Head of caudate nucleus (tissue), 42 donors: ENCODE measurements around the gene THSD4.
"Not testable (repeated sequence)": the region's sequence is repeated elsewhere in the genome, so short reads cannot be mapped to it uniquely, and the experiment has no call there.

Experiments used
- DNase-seq, 42 donors: peaks; one replicate each; pipeline versions ENCODE4 v3.0.0 to v3.0.0-alpha.2; 2020 to 2021; ENCODE audit warnings: mixed read lengths in 7 of 42
- intact Hi-C: fragments of 100-400 bp; cut with DNase I; formaldehyde crosslinking; loops from one replicate; pipeline ENCODE4 v1.15.0; 2022

Gene THSD4

DNA sequence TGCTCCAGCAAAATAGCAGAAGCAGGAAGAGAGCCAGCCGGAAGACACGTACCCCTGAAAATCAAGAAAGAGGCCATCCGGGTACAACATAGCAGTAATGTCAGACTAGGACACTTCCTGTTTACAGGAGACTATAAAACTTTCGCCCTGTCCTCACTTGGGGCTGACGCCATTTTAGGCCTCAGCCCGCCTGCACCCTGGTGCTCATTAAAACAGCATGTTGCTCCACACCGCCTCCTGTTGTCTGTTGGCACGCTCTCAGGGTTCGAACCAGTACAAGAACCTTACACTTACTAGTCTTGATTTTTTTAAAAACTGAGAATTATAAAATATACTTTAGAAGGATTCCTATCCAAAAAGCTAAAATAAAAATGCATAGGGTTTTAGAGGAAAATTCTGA, 535.3 kb downstream of the THSD4 start:
- intact Hi-C loops, result loop anchor here (5.0 kb wide), 1 partner anchor 198 kb away; no protein-coding TSS in a partner anchor
- no peak for DNase-seq

DNA sequence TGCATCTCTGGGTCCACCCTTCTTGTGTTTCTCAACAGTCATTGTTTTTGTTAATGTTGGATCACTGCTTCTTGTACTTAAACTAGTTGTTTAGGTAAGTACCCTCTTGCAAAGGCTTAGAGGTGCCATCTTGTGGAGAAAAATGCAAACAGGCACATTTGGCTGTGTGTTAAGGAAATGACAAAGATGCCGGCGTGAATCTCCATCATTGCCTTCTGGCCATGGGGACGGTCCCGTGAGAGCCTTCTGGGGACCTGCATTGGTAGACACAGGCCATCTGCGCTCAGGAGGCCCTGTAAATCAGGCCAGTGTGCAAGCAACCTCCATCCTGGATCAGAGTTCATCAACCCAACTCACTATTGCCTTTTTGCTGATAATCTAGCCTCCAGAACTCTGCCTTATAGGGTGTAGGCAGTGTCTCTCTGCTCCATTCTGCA, 536.5 kb downstream of the THSD4 start:
- intact Hi-C loops, result loop anchor here (5.0 kb wide), 1 partner anchor 199 kb away; no protein-coding TSS in a partner anchor
- peak in 25 of 42 donors; percentile 10 to 77 (median 41) for DNase-seq

DNA sequence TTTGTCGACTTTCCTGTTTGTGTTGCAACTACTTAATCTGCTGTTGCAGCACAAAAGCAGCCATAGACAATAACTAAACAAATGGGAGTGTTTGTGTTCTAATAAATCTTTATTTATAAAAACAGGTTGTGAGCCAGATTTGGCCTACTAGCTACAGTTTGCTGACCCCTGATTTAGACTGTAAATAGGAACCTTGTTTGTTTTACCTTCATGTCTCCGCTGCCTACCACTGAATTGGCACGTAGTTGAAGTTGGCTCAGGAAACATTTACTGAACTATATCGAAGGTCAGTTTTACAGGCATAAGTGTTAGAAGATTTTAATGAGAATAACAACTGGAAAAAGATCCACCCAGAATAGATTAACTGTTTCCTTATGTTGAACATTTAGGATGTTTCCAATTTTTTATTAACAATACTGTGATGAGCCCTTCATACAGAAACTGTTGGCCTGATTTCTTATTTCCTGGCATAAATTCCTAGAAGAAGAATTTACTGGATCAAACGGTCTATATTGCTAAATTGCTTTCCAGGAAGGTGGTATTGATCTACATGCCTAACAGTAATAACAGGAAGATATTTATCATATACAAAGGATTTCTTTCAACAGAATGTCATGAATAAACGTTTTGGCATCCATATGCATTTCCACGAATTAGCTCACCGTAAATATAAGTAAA, 538.9 kb downstream of the THSD4 start:
- no peak for DNase-seq
- intact Hi-C loops, result loop anchor here (5.0 kb wide), 1 partner anchor 202 kb away; no protein-coding TSS in a partner anchor

DNA sequence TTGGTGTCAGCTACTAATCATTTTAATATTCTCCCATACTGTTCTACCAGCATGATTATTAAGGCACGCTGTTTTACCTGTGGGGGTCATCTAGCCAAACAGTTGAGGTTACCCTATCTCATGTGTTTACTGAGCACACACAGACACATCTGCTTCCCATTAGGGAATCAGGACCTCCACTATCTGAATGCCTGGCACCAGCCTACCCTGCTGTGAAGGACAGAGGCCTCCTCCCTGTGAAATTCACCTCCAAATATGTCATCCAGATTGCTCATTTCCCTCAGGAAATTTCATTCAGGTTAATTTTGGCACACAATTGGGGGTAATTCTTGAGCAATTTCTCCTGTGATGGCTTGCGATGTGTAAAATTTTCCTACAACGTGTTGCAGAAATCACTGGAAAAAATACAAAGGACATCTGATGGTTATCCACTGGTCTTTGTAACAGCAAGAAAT, 539.5 kb downstream of the THSD4 start:
- intact Hi-C loops, result loop anchor here (5.0 kb wide), 1 partner anchor 202 kb away; no protein-coding TSS in a partner anchor
- DNase-seq, result no peak

DNA sequence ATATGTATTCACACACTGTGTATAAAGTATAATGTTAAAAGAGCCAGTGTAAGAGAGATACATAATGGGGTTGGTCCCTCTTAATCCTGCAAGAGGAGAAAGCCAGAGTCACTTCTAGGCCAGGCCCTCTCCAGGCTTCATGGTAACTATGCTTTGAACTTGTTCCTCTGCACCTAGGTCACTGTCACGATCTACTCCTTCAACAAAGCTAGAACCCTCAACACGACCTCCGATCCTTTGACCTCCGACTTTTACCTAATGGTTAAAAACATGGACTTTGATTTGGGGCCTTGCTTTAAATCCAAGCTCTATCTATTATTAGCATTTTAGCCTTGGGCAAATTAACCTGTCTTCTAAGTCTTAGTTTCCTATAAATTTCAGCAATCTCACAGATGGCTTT, 541.2 kb downstream of the THSD4 start:
- DNase-seq, result no peak
- intact Hi-C loops, result no loop called here

DNA sequence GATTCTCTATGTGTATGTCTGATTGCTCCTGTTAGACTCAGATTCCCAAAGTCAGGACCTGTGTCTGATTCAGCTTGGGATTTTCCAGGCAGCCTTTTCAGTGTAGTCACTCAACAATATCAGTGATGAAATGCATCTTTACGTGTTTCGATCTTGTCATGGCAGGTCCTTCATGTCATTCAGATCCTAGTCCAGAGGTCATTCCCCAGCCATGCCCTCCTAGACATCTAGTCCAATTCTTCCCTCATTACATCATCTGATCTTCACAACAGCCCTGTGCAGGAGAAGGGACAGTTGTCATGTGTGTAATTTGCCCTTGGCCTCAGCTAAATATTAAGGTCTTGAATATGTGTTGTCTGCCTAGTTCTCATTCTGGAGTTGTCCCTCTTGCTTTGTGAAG, 541.9 kb downstream of the THSD4 start:
- intact Hi-C loops, result no loop called here
- no peak for DNase-seq

DNA sequence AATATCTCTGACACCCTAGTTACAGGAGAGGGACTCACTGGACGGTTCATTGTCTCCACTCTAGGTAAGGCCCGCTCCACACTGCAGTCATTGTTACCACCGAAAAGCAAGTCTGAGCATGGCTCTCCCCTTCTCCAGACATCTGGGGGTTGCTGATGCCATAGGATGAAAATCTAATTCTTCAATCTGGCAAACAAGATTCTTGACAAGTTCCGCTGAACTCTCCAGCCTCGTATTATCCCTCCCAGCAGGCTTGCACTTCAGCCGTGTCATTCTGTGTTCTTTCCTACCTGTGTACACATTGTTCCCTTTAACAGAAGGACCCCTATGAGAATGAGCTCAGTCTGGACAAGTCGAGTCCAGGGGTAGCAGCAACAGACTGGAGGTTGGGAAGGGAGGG, 542.8 kb downstream of the THSD4 start:
- intact Hi-C loops, result no loop called here
- no peak for DNase-seq

DNA sequence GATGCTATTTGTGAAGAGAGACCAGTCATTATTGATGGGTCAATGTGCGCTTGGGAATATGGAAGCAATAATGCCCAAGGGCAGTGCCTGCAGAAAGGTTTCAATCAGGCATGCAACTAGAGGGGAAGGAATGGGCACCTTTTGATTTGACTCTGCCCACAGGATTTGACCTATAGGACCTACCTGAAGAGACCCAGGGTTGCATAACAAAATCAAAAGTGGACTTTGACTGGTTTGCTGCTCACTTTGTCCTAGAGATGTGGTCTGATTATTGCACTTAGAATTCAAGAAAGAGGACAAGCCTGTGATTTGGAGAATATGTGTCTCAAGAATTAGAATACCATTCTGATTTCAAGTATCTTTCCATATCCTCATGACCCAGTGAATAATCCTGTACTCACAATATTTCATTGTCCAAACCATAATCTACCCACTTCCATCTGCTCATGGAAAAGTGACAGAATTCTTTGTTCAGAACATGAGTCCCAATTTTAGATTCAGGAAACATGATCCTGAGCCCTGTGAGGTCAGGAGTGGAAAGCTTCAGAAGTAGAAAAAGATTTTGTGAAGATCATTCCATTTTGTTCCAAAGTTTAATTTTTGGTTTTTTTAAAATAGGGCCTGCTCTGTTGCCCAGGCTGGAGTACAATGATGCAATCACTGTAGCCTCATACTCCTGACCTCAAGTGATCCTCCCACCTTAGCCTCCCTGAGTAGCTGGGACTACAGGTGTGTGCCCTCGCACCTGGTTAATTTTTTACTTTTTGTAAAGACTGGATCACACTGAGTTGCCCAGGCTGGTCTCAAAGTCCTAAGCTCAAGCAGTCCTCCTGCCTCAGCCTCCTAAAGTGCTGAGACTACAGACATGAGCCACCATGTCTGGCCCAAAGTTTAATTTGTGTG, 543.8 kb downstream of the THSD4 start:
- intact Hi-C loops, result no loop called here

DNA sequence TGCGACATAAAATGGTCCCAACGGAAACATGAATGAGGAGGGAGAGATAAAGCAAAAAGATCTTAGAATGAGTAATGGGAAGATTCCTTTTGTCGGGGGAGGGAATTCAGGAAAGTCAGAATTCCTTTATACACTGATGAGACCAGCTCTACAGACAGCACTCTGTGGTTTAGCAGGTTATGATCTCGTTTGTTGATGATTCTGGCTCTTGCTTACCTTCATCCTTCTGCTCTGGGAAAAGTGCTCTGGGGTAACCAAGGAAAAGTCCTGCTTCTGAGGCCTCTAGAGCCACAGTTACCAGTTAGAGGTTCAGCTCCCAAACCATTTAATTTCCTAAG, 544.4 kb downstream of the THSD4 start:
- no peak for DNase-seq
- intact Hi-C loops, result no loop called here

More for the DNA sequence above, 543.8 kb downstream of the THSD4 start:
- DNase-seq, result no peak

DNA sequence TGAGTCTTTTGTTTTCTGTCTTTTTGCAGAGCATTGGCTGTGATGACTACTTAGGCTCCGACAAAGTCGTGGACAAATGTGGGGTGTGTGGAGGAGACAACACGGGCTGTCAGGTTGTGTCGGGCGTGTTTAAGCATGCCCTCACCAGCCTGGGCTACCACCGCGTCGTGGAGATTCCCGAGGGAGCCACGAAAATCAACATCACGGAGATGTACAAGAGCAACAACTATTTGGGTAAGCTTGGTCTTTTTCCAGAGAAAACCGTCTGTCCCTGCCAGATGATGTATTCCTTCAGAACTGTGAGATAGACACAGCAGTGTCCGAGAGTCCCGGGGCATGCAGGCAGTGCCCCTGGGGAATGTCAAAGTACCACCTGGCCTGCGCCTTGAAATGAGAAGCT, 545.2 kb downstream of the THSD4 start:
- intact Hi-C loops, result no loop called here

DNA sequence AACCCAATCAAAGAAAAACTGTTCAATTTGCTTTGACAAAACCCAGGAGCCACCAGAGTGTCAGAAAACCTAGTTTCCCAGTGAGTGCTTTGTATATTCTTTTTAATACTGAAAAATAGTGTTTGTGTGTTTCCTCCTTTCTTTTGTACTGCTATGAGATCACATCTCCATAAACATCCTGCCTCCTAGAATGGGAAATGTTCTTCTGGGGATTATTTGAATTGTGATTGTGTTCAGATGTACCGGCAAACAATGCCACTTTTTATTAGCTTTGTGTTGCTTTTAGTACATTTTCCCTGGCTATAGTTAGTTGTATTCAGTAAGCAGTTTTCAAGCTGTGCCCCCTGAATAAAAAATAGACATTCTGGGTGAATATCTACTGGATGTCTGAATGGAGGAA, 547.0 kb downstream of the THSD4 start:
- no peak for DNase-seq
- intact Hi-C loops, result no loop called here

More for the DNA sequence above, 545.2 kb downstream of the THSD4 start:
- no peak for DNase-seq

DNA sequence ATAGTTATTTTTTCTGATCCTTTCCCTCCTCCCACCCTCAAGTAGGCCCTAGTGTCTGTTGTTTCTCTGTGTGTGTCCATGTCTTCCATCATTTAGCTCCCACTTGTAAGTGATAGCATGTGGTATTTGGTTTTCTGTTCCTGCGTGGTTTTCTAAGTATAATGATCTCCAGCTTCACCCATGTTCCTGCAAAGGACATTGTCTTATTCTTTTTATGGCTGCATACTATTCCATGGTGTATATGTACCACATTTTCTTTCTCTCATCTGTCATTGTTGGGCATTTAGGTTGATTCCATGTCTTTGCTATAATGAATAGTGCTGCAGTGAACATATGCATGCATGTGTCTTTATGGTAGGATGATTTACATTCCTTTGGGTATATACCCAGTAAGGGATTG, 549.4 kb downstream of the THSD4 start:
- intact Hi-C loops, result no loop called here
- DNase-seq, result no peak

DNA sequence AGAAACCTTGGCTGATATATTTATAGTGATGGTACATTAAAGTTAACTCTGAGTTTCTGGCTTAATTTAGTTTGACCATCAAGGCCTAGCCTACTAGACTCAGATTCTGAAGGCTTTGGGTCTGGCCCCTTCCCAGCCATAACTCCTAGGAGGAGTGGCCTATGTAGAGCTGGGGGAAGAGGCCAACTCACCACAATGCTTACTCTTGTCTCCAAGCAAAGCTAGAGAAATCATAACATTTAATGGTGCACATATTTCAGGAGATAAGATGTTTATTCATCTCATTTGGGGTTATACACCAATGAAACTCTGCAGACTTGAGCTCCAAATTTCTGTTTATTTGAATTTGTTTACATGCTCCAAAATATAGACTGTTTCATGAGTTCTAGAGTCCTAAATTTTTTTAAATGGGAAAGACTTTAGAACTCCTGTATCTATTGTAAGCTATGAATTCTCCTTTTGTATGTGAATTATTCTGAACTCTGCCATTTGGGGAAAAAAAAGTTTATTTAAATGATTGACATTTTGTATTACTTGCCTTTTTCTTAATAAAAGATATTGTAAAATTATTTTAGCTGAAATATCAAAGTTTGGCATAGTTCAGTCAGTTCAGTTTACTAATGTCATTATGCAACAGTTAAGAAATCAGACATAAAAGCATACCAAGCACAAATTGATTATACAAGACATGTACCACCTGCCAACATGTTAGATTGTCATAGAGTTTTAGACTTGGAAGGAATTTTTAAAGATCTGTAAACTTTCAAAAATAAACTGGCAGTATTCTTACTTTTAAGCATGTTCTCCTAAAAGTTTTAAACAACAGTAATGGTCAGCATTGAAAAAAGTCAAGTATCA, 551.7 kb downstream of the THSD4 start:
- intact Hi-C loops, result no loop called here
- no peak for DNase-seq

DNA sequence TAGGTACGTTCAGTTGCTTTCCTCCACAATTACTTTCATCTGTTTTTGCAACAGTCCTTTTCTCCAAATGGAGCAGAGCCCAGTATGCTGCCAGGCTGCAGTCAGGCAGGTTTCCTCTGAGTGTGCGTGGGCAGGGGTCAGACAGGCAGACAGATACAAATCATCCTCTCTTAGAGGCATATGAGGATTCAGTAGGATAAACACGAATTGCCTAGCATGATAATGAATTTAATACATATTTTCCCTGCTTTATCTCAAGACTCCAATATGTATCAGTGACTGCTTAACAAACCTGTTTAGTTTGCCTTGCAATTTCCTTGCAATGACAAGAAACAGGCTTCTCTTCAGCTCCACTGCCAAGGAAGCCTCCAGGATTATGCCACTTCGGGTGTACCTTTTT, 554.4 kb downstream of the THSD4 start:
- intact Hi-C loops, result no loop called here
- no peak for DNase-seq

DNA sequence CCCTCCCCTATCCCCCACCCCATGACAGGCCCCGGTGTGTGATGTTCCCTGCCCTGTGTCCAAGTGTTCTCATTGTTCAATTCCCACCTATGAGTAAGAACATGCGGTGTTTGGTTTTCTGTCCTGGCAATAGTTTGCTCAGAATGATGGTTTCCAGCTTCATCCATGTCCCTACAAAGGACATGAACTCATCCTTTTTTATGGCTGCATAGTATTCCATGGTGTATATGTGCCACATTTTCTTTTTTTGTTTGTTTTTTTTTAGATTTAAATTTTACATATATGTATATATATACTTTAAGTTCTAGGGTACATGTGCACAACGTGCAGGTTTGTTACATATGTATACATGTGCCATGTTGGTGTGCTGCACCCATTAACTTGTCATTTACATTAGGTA, 555.0 kb downstream of the THSD4 start:
- DNase-seq, intact Hi-C loops: not testable (repeated sequence)

DNA sequence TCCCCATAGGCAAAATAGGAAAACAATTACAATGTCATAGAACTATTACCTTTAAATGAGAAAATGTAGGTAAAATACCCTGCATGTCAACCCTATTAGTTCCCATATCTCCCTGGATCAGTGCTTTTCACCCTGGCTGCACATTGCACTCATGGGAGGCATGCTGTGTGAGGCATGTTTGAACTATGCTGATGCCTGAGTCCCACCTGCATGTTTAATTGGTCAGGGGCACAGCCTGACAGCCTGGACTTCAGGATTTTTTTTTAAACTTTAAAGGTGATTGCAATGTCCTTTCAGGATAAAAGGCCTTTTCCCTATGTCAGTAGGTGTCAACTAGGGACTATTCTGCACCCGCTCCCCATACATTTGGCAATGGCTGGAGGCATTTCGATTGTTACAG, 559.1 kb downstream of the THSD4 start:
- no peak for DNase-seq
- intact Hi-C loops, result no loop called here

DNA sequence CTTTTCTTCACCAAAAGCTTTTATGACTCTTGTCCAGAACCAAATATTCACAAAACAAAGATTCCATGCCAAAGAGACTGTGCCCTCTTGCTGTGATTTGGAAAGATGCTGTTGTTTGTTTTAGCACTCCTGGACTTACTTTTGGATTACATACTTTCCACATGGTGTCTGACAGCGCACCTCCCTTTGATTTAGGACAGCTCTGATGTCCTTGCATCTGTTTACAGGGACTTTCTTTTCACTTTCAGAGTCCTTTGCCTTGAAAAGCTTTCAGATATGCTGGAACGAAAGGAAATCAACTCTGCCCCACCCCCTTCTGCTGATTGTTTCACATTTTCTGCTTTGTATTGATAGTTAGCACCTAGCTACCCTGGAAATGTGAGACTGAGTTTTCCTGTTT, 562.1 kb downstream of the THSD4 start:
- intact Hi-C loops, result no loop called here
- DNase-seq, result no peak

DNA sequence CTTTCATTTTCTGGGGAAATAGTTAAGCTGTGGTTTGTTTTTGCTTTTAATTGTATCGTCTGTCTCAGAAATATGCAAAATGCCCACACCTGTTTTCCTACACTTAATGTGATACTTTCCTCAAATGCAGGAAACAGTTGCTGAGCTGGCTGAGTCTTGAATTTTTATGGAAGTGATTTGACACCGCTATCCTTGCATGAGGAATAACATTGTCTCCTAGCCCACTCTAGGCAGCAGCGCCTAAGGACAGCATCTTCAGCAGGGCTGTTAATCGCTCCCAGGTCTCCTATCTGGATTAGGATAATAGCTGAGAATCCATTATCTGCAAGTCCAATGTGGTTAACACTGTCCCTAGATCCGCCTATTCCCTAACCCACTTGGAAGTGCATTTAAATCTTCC, 562.5 kb downstream of the THSD4 start:
- no peak for DNase-seq
- intact Hi-C loops, result no loop called here

DNA sequence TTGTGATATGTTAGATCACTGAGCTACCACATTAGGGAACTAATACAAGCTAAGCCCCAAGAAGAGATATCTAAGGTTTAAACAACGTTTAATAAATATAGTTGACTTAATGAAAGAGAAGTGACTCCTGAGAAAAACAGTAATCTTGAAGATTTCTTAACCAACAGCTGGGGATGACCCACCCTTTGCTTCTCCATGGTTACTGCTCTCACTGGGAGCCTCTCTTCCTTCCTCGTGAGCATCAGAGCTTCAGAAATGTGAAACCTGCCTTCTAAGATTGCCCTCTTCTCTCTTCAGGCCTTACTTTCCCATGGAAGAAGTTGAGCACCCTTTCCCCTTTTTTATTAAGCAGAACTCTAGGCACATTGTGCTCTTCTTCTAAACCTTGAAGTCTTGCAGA, 562.9 kb downstream of the THSD4 start:
- intact Hi-C loops, result no loop called here
- DNase-seq, result no peak
